Measurements from ENCODE around the gene GALE. TPM values are rescaled to one million over a fixed set of nuclear protein-coding genes. Genes with fewer than 3 reads are reported as not detected.
"Not testable (repeated sequence)": the region's sequence is repeated elsewhere in the genome, so short reads cannot be mapped to it uniquely, and the experiment has no call there.

GALE gene
- total and polyA plus RNA-seq, 2 donors (not counting 1 experiment from before 2014, with no cell fraction given) = 11.9 to 16.0 TPM

DNA sequence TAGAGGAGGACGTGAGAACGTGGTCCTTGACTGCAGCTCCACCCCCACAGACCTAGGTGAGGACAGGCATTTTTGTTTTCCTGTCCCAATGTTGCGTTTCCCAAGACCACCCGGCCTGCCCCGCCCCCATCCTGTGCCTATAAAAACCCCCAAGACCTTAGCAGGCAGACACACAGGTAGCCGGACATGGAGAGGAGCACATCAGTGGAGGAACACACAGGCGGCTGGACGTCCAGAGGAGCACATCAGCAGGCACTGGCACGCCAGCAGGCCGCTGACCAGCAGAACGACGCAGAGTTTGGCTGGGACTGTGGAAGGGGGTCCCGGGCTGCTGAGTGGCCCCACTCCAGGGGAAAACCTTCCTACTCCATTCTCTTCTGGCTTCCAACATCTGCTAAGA, 37.4 kb upstream of the GALE start:
- Histone ChIP-seq H3K9me3 (ENCODE audit: control insufficient read depth, insufficient read depth, low read depth, low read length) (no peaks in the 10 kb centered on the region), H3K27ac (ENCODE audit: insufficient read depth, low read length) (no peak overlapping the region), H3K4me1 (ENCODE audit: control insufficient read depth, extremely low read depth, insufficient read depth, low read length) (no peaks in the 10 kb centered on the region), H2AFZ (ENCODE audit: low read length) (no peak overlapping the region), H3K4me2 (ENCODE audit: extremely low read depth, insufficient read depth, low read length) (peak overlapping the region; percentile 71), H3K36me3 (ENCODE audit: control insufficient read depth, insufficient read depth, low read length) (no peaks in the 10 kb centered on the region), H3K79me2 (ENCODE audit: control insufficient read depth, insufficient read depth, low read length) (no peaks in the 10 kb centered on the region), H4K20me1 (ENCODE audit: control insufficient read depth, extremely low read depth, insufficient read depth, low read length) (no peaks in the 10 kb centered on the region), H3K9ac (ENCODE audit: insufficient read depth, low read length) (no peak overlapping the region), H3K27me3 (ENCODE audit: control insufficient read depth, insufficient read depth, low read length) (peaks cover 12% of the 10 kb centered on the region), H3K4me3 (replicated peaks in 1 of 4; ENCODE audit: control extremely low read depth in 1 of 4, insufficient read depth in 1 of 4, low read depth in 3 of 4, low read length in 4 of 4) (peak overlapping the region in 1 of 4 experiments; percentile 42)
- TF ChIP-seq EZH2 (IDR thresholded peaks at IDR 0.05; ENCODE audit: low read length, missing control alignments) (no peak), CTCF (conservative IDR thresholded peaks at IDR 0.05 in 1 of 2, IDR thresholded peaks at IDR 0.05 in 1 of 2; ENCODE audit: low read depth in 1 of 2, low read length in 2 of 2) (no peak)
- no peak for DNase-seq (ENCODE audit: low read depth in 2 of 2)

DNA sequence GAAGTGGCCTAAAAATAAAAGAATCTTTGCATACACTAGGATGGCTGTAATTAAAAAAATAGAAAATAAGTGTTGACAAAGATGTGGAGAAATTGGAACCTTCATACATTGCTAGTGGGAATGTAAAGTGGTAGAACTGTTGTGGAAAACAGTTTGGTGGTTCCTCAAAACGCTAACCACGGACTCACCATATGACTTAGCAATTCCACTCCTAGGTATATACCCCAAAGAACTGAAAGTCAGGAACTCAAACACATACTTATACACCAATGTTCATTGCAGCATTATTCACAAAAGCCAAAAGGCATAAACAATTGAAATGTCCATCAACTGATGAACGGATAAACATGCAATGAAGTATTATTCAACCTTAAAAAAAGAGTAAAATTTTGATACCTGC, 35.5 kb upstream of the GALE start:
- no peaks in the 10 kb centered on the region for H3K36me3 ChIP-seq (ENCODE audit: control insufficient read depth, insufficient read depth, low read length)
- no peak for DNase-seq (ENCODE audit: low read depth in 2 of 2)
- H4K20me1 ChIP-seq (ENCODE audit: control insufficient read depth, extremely low read depth, insufficient read depth, low read length) = no peaks in the 10 kb centered on the region
- H3K4me3 ChIP-seq (replicated peaks in 1 of 4; ENCODE audit: control extremely low read depth in 1 of 4, insufficient read depth in 1 of 4, low read depth in 3 of 4, low read length in 4 of 4) = no peak overlapping the region
- H3K9me3 ChIP-seq (ENCODE audit: control insufficient read depth, insufficient read depth, low read depth, low read length) = no peaks in the 10 kb centered on the region
- peaks cover 9% of the 10 kb centered on the region for H3K27me3 ChIP-seq (ENCODE audit: control insufficient read depth, insufficient read depth, low read length)
- H3K9ac ChIP-seq (ENCODE audit: insufficient read depth, low read length) = no peak overlapping the region
- H2AFZ ChIP-seq (ENCODE audit: low read length) = no peak overlapping the region
- no peaks in the 10 kb centered on the region for H3K79me2 ChIP-seq (ENCODE audit: control insufficient read depth, insufficient read depth, low read length)
- no peak overlapping the region for H3K4me2 ChIP-seq (ENCODE audit: extremely low read depth, insufficient read depth, low read length)
- no peaks in the 10 kb centered on the region for H3K4me1 ChIP-seq (ENCODE audit: control insufficient read depth, extremely low read depth, insufficient read depth, low read length)
- no peak for TF ChIP-seq EZH2 (IDR thresholded peaks at IDR 0.05; ENCODE audit: low read length, missing control alignments)
- H3K27ac ChIP-seq (ENCODE audit: insufficient read depth, low read length) = no peak overlapping the region

DNA sequence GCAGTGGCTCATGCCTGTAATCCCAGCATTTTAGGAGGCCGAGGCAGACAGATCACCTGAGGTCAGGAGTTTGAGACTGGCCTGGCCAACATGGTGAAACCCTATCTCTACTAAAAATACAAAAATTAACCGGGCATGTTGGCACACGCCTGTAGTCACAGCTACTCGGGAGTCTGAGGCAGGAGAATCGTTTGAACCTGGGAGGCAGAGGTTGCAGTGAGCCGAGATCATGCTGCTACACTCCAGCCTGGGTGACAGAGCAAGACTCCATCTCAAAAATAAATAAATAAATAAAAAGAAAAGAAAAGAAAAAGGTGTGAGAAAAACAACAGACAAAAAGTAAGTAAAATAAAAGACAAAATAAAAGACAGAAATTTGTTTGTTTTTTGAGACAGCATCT, 33.6 kb upstream of the GALE start:
- not testable (repeated sequence) for H3K36me3 ChIP-seq (ENCODE audit: control insufficient read depth, insufficient read depth, low read length); H3K79me2 ChIP-seq (ENCODE audit: control insufficient read depth, insufficient read depth, low read length); H2AFZ ChIP-seq (ENCODE audit: low read length); H3K27ac ChIP-seq (ENCODE audit: insufficient read depth, low read length); H4K20me1 ChIP-seq (ENCODE audit: control insufficient read depth, extremely low read depth, insufficient read depth, low read length); H3K4me1 ChIP-seq (ENCODE audit: control insufficient read depth, extremely low read depth, insufficient read depth, low read length); H3K4me3 ChIP-seq (replicated peaks in 1 of 4; ENCODE audit: control extremely low read depth in 1 of 4, insufficient read depth in 1 of 4, low read depth in 3 of 4, low read length in 4 of 4); H3K9ac ChIP-seq (ENCODE audit: insufficient read depth, low read length); H3K9me3 ChIP-seq (ENCODE audit: control insufficient read depth, insufficient read depth, low read depth, low read length); DNase-seq (ENCODE audit: low read depth in 2 of 2); H3K4me2 ChIP-seq (ENCODE audit: extremely low read depth, insufficient read depth, low read length); H3K27me3 ChIP-seq (ENCODE audit: control insufficient read depth, insufficient read depth, low read length)

- no peaks in the 10 kb centered on the region for H3K36me3 ChIP-seq (ENCODE audit: control insufficient read depth, insufficient read depth, low read length)
- no peaks in the 10 kb centered on the region for H4K20me1 ChIP-seq (ENCODE audit: control insufficient read depth, extremely low read depth, insufficient read depth, low read length)
- no peak overlapping the region for H3K9ac ChIP-seq (ENCODE audit: insufficient read depth, low read length)
- no peaks in the 10 kb centered on the region for H3K9me3 ChIP-seq (ENCODE audit: control insufficient read depth, insufficient read depth, low read depth, low read length)
- DNase-seq (ENCODE audit: low read depth in 2 of 2) = no peak
- no peak overlapping the region for H3K4me3 ChIP-seq (replicated peaks in 1 of 4; ENCODE audit: control extremely low read depth in 1 of 4, insufficient read depth in 1 of 4, low read depth in 3 of 4, low read length in 4 of 4)
- peaks cover 4% of the 10 kb centered on the region for H3K4me1 ChIP-seq (ENCODE audit: control insufficient read depth, extremely low read depth, insufficient read depth, low read length)
- no peak overlapping the region for H2AFZ ChIP-seq (ENCODE audit: low read length)
- no peak for TF ChIP-seq CTCF (conservative IDR thresholded peaks at IDR 0.05 in 1 of 2, IDR thresholded peaks at IDR 0.05 in 1 of 2; ENCODE audit: low read depth in 1 of 2, low read length in 2 of 2)
- no peak for TF ChIP-seq EZH2 (IDR thresholded peaks at IDR 0.05; ENCODE audit: low read length, missing control alignments)
- no peak overlapping the region for H3K27ac ChIP-seq (ENCODE audit: insufficient read depth, low read length)
- H3K27me3 ChIP-seq (ENCODE audit: control insufficient read depth, insufficient read depth, low read length) = no peaks in the 10 kb centered on the region
- peaks cover 11% of the 10 kb centered on the region for H3K79me2 ChIP-seq (ENCODE audit: control insufficient read depth, insufficient read depth, low read length)
- no peak overlapping the region for H3K4me2 ChIP-seq (ENCODE audit: extremely low read depth, insufficient read depth, low read length)
Observed at GRCh38 chr1:23827717-23828116, 27.2 kb upstream of the GALE start.

GRCh38 chr1:23826590-23826989, 26.0 kb upstream of the GALE start:
- H3K4me1 ChIP-seq (ENCODE audit: control insufficient read depth, extremely low read depth, insufficient read depth, low read length); H2AFZ ChIP-seq (ENCODE audit: low read length); H3K27ac ChIP-seq (ENCODE audit: insufficient read depth, low read length); H3K9me3 ChIP-seq (ENCODE audit: control insufficient read depth, insufficient read depth, low read depth, low read length); H3K27me3 ChIP-seq (ENCODE audit: control insufficient read depth, insufficient read depth, low read length); H3K4me2 ChIP-seq (ENCODE audit: extremely low read depth, insufficient read depth, low read length); H3K4me3 ChIP-seq (replicated peaks in 1 of 4; ENCODE audit: control extremely low read depth in 1 of 4, insufficient read depth in 1 of 4, low read depth in 3 of 4, low read length in 4 of 4); H3K9ac ChIP-seq (ENCODE audit: insufficient read depth, low read length); DNase-seq (ENCODE audit: low read depth in 2 of 2); H3K36me3 ChIP-seq (ENCODE audit: control insufficient read depth, insufficient read depth, low read length); H4K20me1 ChIP-seq (ENCODE audit: control insufficient read depth, extremely low read depth, insufficient read depth, low read length): not testable (repeated sequence)
- peaks cover 11% of the 10 kb centered on the region for H3K79me2 ChIP-seq (ENCODE audit: control insufficient read depth, insufficient read depth, low read length)
